Keratinocyte (primary cell): ENCODE measurements around the gene CA4. TPM values are rescaled to one million over a fixed set of nuclear protein-coding genes. Genes with fewer than 3 reads are reported as not detected.

Experiments used
- DNase-seq: peaks from one replicate; pipeline ENCODE4 v3.0.0-alpha.2; 2011; ENCODE audit warnings: low read depth, missing footprints, low spot score
- FAIRE-seq: peaks from 2 replicates; lab custom pipeline; 2011; peaks lifted over from hg19 to GRCh38; lab: Jason Lieb, UNC
- H2AFZ ChIP-seq: 2 replicates; pipeline ENCODE4 v1.6.0; 2012; ENCODE audit warnings: low read length, control low read depth, inconsistent platforms; ENCODE audit not compliant: control insufficient read depth
- H3K27ac ChIP-seq: 2 replicates; pipeline ENCODE4 v1.5.1; 2011; ENCODE audit warnings: low read length; ENCODE audit not compliant: control insufficient read depth, insufficient read depth
- H3K27me3 ChIP-seq: 3 replicates; pipeline ENCODE4 v1.6.0; 2011; ENCODE audit warnings: low read length; ENCODE audit not compliant: control insufficient read depth, insufficient read depth; ENCODE audit errors: extremely low read depth
- H3K36me3 ChIP-seq, 2 experiments: 2 replicates in 1 of 2; 3 replicates in 1 of 2; pipeline ENCODE4 v1.5.1; 2011; ENCODE audit warnings: low read length in 2 of 2, mild to moderate bottlenecking in 1 of 2; ENCODE audit not compliant: control insufficient read depth in 2 of 2, insufficient read depth in 2 of 2; ENCODE audit errors: extremely low read depth in 1 of 2
- H3K4me1 ChIP-seq: 3 replicates; pipeline ENCODE4 v1.5.1; 2011; ENCODE audit warnings: low read length; ENCODE audit not compliant: control insufficient read depth, insufficient read depth; ENCODE audit errors: extremely low read depth
- H3K4me2 ChIP-seq: 3 replicates; pipeline ENCODE4 v1.6.0; 2011; ENCODE audit warnings: low read depth, low read length; ENCODE audit not compliant: control insufficient read depth, insufficient read depth; ENCODE audit errors: extremely low read depth
- H3K4me3 ChIP-seq, 3 experiments: fragments of 200-600 bp in 1 of 3; sonication (generic) in 1 of 3; 2 replicates in 2 of 3; 3 replicates in 1 of 3; pipeline ENCODE4 v1.5.1; 2011 to 2016; ENCODE audit warnings: low read length in 3 of 3, mild to moderate bottlenecking in 3 of 3, control low read depth in 2 of 3, inconsistent platforms in 1 of 3, low read depth in 1 of 3, mixed read lengths in 1 of 3, mixed run types in 1 of 3, moderate library complexity in 1 of 3; ENCODE audit not compliant: control insufficient read depth in 2 of 3, insufficient read depth in 2 of 3; ENCODE audit errors: extremely low read depth in 1 of 3
- H3K79me2 ChIP-seq: 2 replicates; pipeline ENCODE4 v1.6.0; 2012; ENCODE audit warnings: low read length; ENCODE audit not compliant: control insufficient read depth, insufficient read depth
- H3K9ac ChIP-seq: 3 replicates; pipeline ENCODE4 v1.6.0; 2011; ENCODE audit warnings: low read length; ENCODE audit not compliant: control insufficient read depth, insufficient read depth; ENCODE audit errors: extremely low read depth
- H3K9me1 ChIP-seq: 3 replicates; pipeline ENCODE4 v1.6.0; 2011; ENCODE audit warnings: low read length; ENCODE audit not compliant: control insufficient read depth, insufficient read depth; ENCODE audit errors: extremely low read depth
- H3K9me3 ChIP-seq: 2 replicates; pipeline ENCODE4 v1.5.1; 2012; ENCODE audit warnings: low read depth, low read length; ENCODE audit not compliant: control insufficient read depth
- H4K20me1 ChIP-seq: 3 replicates; pipeline ENCODE4 v1.6.0; 2011; ENCODE audit warnings: low read length; ENCODE audit not compliant: control insufficient read depth, insufficient read depth; ENCODE audit errors: extremely low read depth
- EZH2 ChIP-seq: IDR thresholded peaks from one replicate; pipeline ENCODE4 v1.6.1; 2012; ENCODE audit warnings: inconsistent platforms, mild to moderate bottlenecking, low read length, moderate library complexity
- dilution Hi-C: fragments of 300-500 bp; cut with MboI; formaldehyde crosslinking; loops from one replicate; pipeline ENCODE4 v1.7.0; 2020; ENCODE audit warnings: low sequenced_read_pairs; ENCODE audit not compliant: extremely low pct_ligation_motif_present
- polyA plus RNA-seq, 5 experiments: library from polyadenylated mRNA; depleted of rRNA in 3 of 5; stranded (reverse) in 3 of 5; stranded (forward) in 1 of 5; unstranded in 1 of 5; fragments of >200 nt; gene quantifications; 1 replicate in 1 of 5; 2 replicates in 3 of 5; 3 replicates in 1 of 5; pipeline versions ENCODE4 v1.2.1 to v1.2.3, GENCODE V29; 2011 to 2012; ENCODE audit warnings: missing spikeins in 2 of 5, low read depth in 1 of 5, low replicate concordance in 1 of 5
- TF ChIP-seq, protein P1 (sequence below), 3 experiments: IDR thresholded peaks in 1 of 3; conservative IDR thresholded peaks in 1 of 3; optimal IDR thresholded peaks in 1 of 3; 2 replicates in 2 of 3; 3 replicates in 1 of 3; pipeline versions ENCODE3 to v1.5.1; 2011; ENCODE audit warnings: low read length in 3 of 3, mild to moderate bottlenecking in 3 of 3, moderate library complexity in 2 of 3, control low read depth in 1 of 3, inconsistent platforms in 1 of 3; ENCODE audit not compliant: insufficient read depth in 2 of 3; ENCODE audit errors: extremely low read depth in 1 of 3

Gene CA4
- polyA plus RNA-seq, 1 donor (not counting 4 experiments of a cell fraction or from before 2014, with no cell fraction given): not detected

DNA sequence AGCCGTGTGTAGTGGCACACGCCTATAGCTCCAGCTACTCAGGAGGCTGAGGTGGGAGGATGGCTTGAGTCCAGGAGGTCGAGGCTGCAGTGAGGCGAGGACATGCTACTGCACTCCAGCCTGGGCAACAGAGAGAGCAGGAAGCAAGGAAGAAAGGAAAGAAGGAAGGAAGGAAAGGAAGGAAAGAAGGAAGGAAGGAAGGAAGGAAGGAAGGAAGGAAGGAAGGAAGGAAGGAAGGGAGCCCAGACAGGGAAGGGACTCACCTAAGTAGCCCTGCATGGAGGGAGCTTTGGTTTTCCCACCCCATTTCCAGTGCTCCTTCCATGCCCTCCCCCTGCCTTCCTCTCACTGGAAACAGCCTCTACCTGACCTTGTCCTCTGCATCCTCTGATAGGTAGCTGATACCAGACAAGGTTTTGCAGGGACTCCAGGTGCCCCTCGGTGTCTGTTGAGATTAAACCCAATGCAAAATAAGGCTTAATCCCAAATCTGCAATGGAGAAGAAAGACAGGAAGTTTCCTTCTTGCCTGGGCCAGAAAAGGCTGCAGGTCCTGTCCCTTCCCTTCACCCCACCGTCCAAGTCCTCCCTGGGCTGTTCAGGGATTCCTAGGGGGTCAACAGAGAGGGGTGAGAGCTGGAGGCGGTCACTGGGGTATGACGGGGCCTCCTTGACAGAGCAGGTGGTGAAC lies 21.5 kb upstream of the CA4 start:
- DNase-seq (no peak), FAIRE-seq (no peak)
- H3K4me2 ChIP-seq: no peak overlapping the region
- dilution Hi-C loops: no loop called here
- peaks cover 4% of the 10 kb centered on the region for H3K27me3 ChIP-seq
- TF ChIP-seq, protein P1, sequence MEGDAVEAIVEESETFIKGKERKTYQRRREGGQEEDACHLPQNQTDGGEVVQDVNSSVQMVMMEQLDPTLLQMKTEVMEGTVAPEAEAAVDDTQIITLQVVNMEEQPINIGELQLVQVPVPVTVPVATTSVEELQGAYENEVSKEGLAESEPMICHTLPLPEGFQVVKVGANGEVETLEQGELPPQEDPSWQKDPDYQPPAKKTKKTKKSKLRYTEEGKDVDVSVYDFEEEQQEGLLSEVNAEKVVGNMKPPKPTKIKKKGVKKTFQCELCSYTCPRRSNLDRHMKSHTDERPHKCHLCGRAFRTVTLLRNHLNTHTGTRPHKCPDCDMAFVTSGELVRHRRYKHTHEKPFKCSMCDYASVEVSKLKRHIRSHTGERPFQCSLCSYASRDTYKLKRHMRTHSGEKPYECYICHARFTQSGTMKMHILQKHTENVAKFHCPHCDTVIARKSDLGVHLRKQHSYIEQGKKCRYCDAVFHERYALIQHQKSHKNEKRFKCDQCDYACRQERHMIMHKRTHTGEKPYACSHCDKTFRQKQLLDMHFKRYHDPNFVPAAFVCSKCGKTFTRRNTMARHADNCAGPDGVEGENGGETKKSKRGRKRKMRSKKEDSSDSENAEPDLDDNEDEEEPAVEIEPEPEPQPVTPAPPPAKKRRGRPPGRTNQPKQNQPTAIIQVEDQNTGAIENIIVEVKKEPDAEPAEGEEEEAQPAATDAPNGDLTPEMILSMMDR (optimal IDR thresholded peaks at IDR 0.05 in 1 of 3, IDR thresholded peaks at IDR 0.05 in 1 of 3, conservative IDR thresholded peaks at IDR 0.05 in 1 of 3; ENCODE audit: extremely low read depth in 1 of 3, insufficient read depth in 2 of 3, low read length in 3 of 3): no peak
- no peak for TF ChIP-seq EZH2
- no peak overlapping the region for H3K27ac ChIP-seq
- H3K4me3 ChIP-seq: no peak overlapping the region
- peaks cover 0 to 1% of the 10 kb centered on the region in 2 experiments for H3K36me3 ChIP-seq
- H3K9ac ChIP-seq: no peak overlapping the region
- no peak overlapping the region for H2AFZ ChIP-seq
- H3K4me1 ChIP-seq: no peaks in the 10 kb centered on the region
- H3K9me3 ChIP-seq: no peaks in the 10 kb centered on the region
- H4K20me1 ChIP-seq: no peaks in the 10 kb centered on the region
- H3K9me1 ChIP-seq: no peaks in the 10 kb centered on the region
- no peaks in the 10 kb centered on the region for H3K79me2 ChIP-seq

DNA sequence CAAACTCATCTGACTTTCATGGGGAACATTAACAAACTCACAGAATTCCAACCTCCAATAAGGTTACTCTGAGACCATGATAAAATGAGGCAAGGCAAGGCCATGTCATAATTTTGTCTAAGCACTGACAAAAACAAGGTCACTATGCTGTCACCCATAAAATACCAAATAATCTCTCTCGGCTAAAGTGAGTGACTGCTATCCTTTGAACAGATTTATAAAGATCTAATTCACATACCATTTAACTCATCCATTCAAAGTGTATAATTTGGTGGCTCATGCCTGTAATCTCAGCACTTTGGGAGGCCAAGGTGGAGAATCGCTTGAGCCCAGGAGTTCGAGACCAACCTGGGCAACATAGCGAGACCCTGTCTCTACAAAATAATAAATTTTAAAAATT lies 20.6 kb upstream of the CA4 start:
- dilution Hi-C loops: no loop called here
- H3K36me3 ChIP-seq: peaks cover 0 to 1% of the 10 kb centered on the region in 2 experiments
- H3K9me3 ChIP-seq: no peaks in the 10 kb centered on the region
- DNase-seq (no peak), FAIRE-seq (no peak)
- H3K4me1 ChIP-seq: no peaks in the 10 kb centered on the region
- H3K27ac ChIP-seq: no peak overlapping the region
- H3K9ac ChIP-seq: no peak overlapping the region
- no peak overlapping the region for H3K4me3 ChIP-seq
- no peak overlapping the region for H3K4me2 ChIP-seq
- H3K9me1 ChIP-seq: no peaks in the 10 kb centered on the region
- no peak overlapping the region for H2AFZ ChIP-seq
- no peaks in the 10 kb centered on the region for H4K20me1 ChIP-seq
- H3K79me2 ChIP-seq: no peaks in the 10 kb centered on the region
- H3K27me3 ChIP-seq: peaks cover 4% of the 10 kb centered on the region
- no peak for TF ChIP-seq EZH2
